Mesenchymal stem cell (in vitro differentiated cells and primary cell): Measurements from ENCODE around the gene SLC24A4.
A peak's percentile ranks its signal among the peaks of the same experiment; 100 is the strongest.

Experiments
- DNase-seq: peaks from one replicate; pipeline ENCODE4 v3.0.0-alpha.2; 2013
- H2AFZ ChIP-seq: one replicate; pipeline ENCODE4 v1.6.1; 2013; ENCODE audit warnings: low read depth, mild to moderate bottlenecking, control low read depth, inconsistent platforms, low read length, moderate library complexity
- H2AK5ac ChIP-seq: 2 replicates; pipeline ENCODE4 v1.6.1; 2013; ENCODE audit warnings: low read length, moderate library complexity, mild to moderate bottlenecking, inconsistent platforms; ENCODE audit not compliant: severe bottlenecking
- H2BK120ac ChIP-seq: one replicate; pipeline ENCODE4 v1.6.1; 2013; ENCODE audit warnings: low read depth, mild to moderate bottlenecking, inconsistent platforms, low read length, moderate library complexity
- H2BK12ac ChIP-seq, 2 experiments: one replicate each; pipeline ENCODE4 v1.6.1; 2013; ENCODE audit warnings: inconsistent platforms in 2 of 2, low read length in 2 of 2, mild to moderate bottlenecking in 2 of 2, moderate library complexity in 2 of 2, control low read depth in 1 of 2
- H2BK15ac ChIP-seq: one replicate; pipeline ENCODE4 v1.6.1; 2013; ENCODE audit warnings: mild to moderate bottlenecking, low read depth, inconsistent platforms; ENCODE audit not compliant: poor library complexity, severe bottlenecking
- H2BK5ac ChIP-seq: 2 replicates; pipeline ENCODE4 v1.6.1; 2013; ENCODE audit warnings: low read depth, mild to moderate bottlenecking, low read length, control low read depth, inconsistent platforms; ENCODE audit not compliant: poor library complexity, severe bottlenecking
- H3K14ac ChIP-seq, 2 experiments: one replicate each; pipeline ENCODE4 v1.6.1; 2013; ENCODE audit warnings: inconsistent platforms in 2 of 2, low read length in 2 of 2, control low read depth in 1 of 2, mild to moderate bottlenecking in 1 of 2, moderate library complexity in 1 of 2
- H3K18ac ChIP-seq, 2 experiments: one replicate each; pipeline ENCODE4 v1.6.1; 2013; ENCODE audit warnings: inconsistent platforms in 2 of 2, low read length in 2 of 2, control low read depth in 1 of 2, low read depth in 1 of 2, mild to moderate bottlenecking in 1 of 2
- H3K23ac ChIP-seq, 2 experiments: one replicate each; pipeline ENCODE4 v1.6.1; 2013; ENCODE audit warnings: inconsistent platforms in 2 of 2, low read length in 2 of 2, mild to moderate bottlenecking in 2 of 2, moderate library complexity in 2 of 2, control low read depth in 1 of 2
- H3K27ac ChIP-seq: 2 replicates; pipeline ENCODE4 v1.5.1; 2013; ENCODE audit warnings: mild to moderate bottlenecking, moderate library complexity, low read length, control low read depth, inconsistent platforms; ENCODE audit not compliant: poor library complexity, severe bottlenecking
- H3K27me3 ChIP-seq, 2 experiments: 2 replicates each; pipeline versions ENCODE4 v1.6.1 to v1.7.0; 2013; ENCODE audit warnings: low read length in 2 of 2, mild to moderate bottlenecking in 2 of 2, moderate library complexity in 2 of 2, control low read depth in 1 of 2, inconsistent platforms in 1 of 2; ENCODE audit not compliant: control insufficient read depth in 1 of 2, insufficient read depth in 1 of 2
- H3K36me3 ChIP-seq, 2 experiments: 2 replicates each; pipeline versions ENCODE4 v1.6.1 to v1.7.0; 2013; ENCODE audit warnings: low read length in 2 of 2, control low read depth in 1 of 2, inconsistent platforms in 1 of 2, low read depth in 1 of 2, mild to moderate bottlenecking in 1 of 2; ENCODE audit not compliant: insufficient read depth in 2 of 2, control insufficient read depth in 1 of 2
- H3K4ac ChIP-seq, 2 experiments: one replicate each; pipeline ENCODE4 v1.6.1; 2013; ENCODE audit warnings: inconsistent platforms in 2 of 2, low read length in 2 of 2, mild to moderate bottlenecking in 2 of 2, moderate library complexity in 2 of 2, control low read depth in 1 of 2, low read depth in 1 of 2
- H3K4me1 ChIP-seq: 2 replicates; pipeline ENCODE4 v1.6.1; 2013; ENCODE audit warnings: low read depth, low read length, control low read depth; ENCODE audit not compliant: control insufficient read depth, insufficient read depth
- H3K4me2 ChIP-seq: 2 replicates; pipeline ENCODE4 v1.6.1; 2013; ENCODE audit warnings: low read length, mild to moderate bottlenecking, inconsistent platforms; ENCODE audit not compliant: poor library complexity, severe bottlenecking
- H3K4me3 ChIP-seq, 2 experiments: 2 replicates each; pipeline versions ENCODE4 v1.5.1 to v1.7.0; 2013; ENCODE audit warnings: low read length in 2 of 2, mild to moderate bottlenecking in 2 of 2, control low read depth in 1 of 2, low read depth in 1 of 2; ENCODE audit not compliant: insufficient read depth in 1 of 2
- H3K79me1 ChIP-seq: replicated peaks from 2 replicates; pipeline ENCODE4 v1.6.1; 2013; ENCODE audit warnings: mild to moderate bottlenecking, control low read depth, low read length, inconsistent platforms; ENCODE audit not compliant: poor library complexity, severe bottlenecking
- H3K9ac ChIP-seq: 2 replicates; pipeline ENCODE4 v1.7.0; 2013; ENCODE audit warnings: mild to moderate bottlenecking, low read length, moderate library complexity
- H3K9me3 ChIP-seq: 2 replicates; pipeline ENCODE4 v1.7.0; 2013; ENCODE audit warnings: mild to moderate bottlenecking, low read length; ENCODE audit not compliant: control insufficient read depth
- H4K8ac ChIP-seq: one replicate; pipeline ENCODE4 v1.6.1; 2013; ENCODE audit warnings: inconsistent platforms, mild to moderate bottlenecking, low read length, moderate library complexity
- H4K91ac ChIP-seq: one replicate; pipeline ENCODE4 v1.6.1; 2013; ENCODE audit warnings: mild to moderate bottlenecking, low read length, inconsistent platforms
- WGBS: methylation state at CpG from one replicate; pipeline ENCODE4 v1.1.7; 2013; ENCODE audit warnings: mixed read lengths; 5-methylcytosine and 5-hydroxymethylcytosine counted together

SLC24A4 gene

DNA sequence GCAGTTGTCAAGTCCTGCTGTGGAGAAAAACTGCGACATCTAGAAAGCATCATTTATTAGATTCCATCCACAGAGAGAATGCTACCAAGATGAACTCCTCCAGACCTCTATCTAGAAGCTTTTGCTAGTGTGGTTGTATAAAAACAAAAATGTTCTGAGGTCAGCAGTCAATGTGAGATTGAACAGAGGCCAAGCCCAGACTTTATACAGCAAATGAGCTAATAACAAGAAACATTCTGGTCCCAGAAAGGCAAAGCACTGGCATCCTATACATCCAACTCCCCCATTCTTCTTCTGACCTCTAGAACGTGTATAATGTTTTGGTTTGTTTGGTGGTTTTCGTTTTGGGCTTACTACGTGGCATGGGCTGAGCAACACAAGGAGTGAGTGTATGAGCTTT, 163.9 kb downstream of the SLC24A4 start:
- Histone ChIP-seq H3K9me3 (no peaks in the 10 kb centered on the region), H3K23ac (no peak overlapping the region), H3K4me3 (no peak overlapping the region), H2BK12ac (no peak overlapping the region), H4K8ac (no peak overlapping the region), H2BK120ac (no peak overlapping the region), H2AFZ (no peak overlapping the region), H3K79me1 (no peaks in the 10 kb centered on the region), H2BK5ac (no peak overlapping the region), H3K18ac (no peak overlapping the region), H3K27me3 (peaks cover 0 to 28% of the 10 kb centered on the region in 2 experiments), H2BK15ac (no peak overlapping the region), H3K4ac (no peak overlapping the region), H3K27ac (no peak overlapping the region), H4K91ac (no peak overlapping the region), H3K4me2 (no peak overlapping the region), H3K36me3 (no peaks in the 10 kb centered on the region), H2AK5ac (no peak overlapping the region), H3K4me1 (peaks cover 3% of the 10 kb centered on the region), H3K14ac (no peak overlapping the region), H3K9ac (no peak overlapping the region)
- DNase-seq = peak; percentile 26
- 97% methylated on average over 3 of the region's 4 CpGs for WGBS

- Histone ChIP-seq H3K9ac (no peak overlapping the region), H3K79me1 (no peaks in the 10 kb centered on the region), H2BK5ac (no peak overlapping the region), H3K27me3 (peaks cover 0 to 27% of the 10 kb centered on the region in 2 experiments), H2BK12ac (no peak overlapping the region), H4K91ac (no peak overlapping the region), H4K8ac (no peak overlapping the region), H2BK120ac (no peak overlapping the region), H2AFZ (no peak overlapping the region), H3K27ac (no peak overlapping the region), H3K14ac (peak overlapping the region in 1 of 2 experiments; percentile 58), H3K9me3 (no peaks in the 10 kb centered on the region), H3K18ac (no peak overlapping the region), H3K36me3 (no peaks in the 10 kb centered on the region), H3K4me3 (no peak overlapping the region), H3K23ac (no peak overlapping the region), H3K4ac (no peak overlapping the region), H2AK5ac (no peak overlapping the region), H3K4me1 (peaks cover 2% of the 10 kb centered on the region), H3K4me2 (no peak overlapping the region), H2BK15ac (no peak overlapping the region)
- DNase-seq = no peak
- 73% methylated on average over 10 of the region's 10 CpGs for WGBS
These were observed 164.7 kb downstream of the SLC24A4 start for GRCh38 chr14:92487513-92488133.

DNA sequence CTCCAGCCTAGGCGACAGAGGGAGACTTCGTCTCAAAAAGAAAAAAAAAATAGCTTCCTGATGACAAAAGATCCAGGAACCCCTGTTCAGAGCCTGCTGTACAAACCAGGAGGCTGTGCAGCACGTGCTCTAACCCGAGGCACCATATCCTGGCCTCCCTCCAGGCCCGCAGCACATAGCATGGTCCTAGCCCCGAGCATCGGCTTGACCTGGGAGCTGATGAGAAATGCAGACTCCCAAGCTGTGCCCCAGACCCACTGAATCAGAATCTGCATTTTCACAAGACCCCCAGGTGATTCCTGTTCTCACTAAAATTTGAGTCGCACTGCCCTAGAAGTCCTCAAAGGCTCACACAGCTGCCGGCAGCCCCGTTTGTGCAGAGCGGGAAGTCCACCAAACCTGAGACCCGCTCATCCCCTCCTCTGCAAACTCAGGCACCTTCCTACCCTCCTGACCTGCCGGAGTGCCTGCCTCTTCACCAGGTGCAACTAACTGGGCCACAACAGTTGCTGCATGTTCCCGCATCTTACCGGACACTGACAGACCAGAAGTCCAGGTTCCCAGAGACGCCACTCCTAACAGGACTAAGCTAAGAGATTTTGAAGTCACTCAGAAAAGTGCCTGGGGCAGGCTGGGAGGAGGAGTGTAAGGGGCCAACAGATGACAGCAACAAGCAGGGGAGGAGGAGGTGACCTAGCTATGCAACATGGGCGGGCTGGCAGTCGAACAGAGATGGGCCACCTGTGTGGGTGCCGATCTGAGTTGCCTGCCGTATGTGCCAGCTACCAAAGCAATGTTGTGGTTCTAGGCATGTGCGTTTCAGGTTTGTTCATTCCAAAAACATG, 166.7 kb downstream of the SLC24A4 start:
- peaks cover 0 to 12% of the 10 kb centered on the region in 2 experiments for H3K27me3 ChIP-seq
- H2BK12ac ChIP-seq = peak overlapping the region; percentile 24 to 61
- H3K9ac ChIP-seq = no peak overlapping the region
- H3K4ac ChIP-seq = peak overlapping the region in 1 of 2 experiments; percentile 52
- H2AK5ac ChIP-seq = no peak overlapping the region
- no peak overlapping the region for H3K4me3 ChIP-seq
- no peak overlapping the region for H3K27ac ChIP-seq
- H3K23ac ChIP-seq = no peak overlapping the region
- H3K36me3 ChIP-seq = no peaks in the 10 kb centered on the region
- H4K8ac ChIP-seq = peak overlapping the region; percentile 39
- H3K18ac ChIP-seq = peak overlapping the region in 1 of 2 experiments; percentile 92
- peak overlapping the region; percentile 34 for H2AFZ ChIP-seq
- WGBS = 94% methylated on average over 21 of the region's 21 CpGs
- no peak overlapping the region for H2BK120ac ChIP-seq
- H3K4me1 ChIP-seq = peaks cover 2% of the 10 kb centered on the region
- H3K79me1 ChIP-seq = no peaks in the 10 kb centered on the region
- H3K9me3 ChIP-seq = no peaks in the 10 kb centered on the region
- H2BK5ac ChIP-seq = no peak overlapping the region
- peak overlapping the region in 1 of 2 experiments; percentile 75 for H3K14ac ChIP-seq
- H3K4me2 ChIP-seq = no peak overlapping the region
- no peak for DNase-seq
- H2BK15ac ChIP-seq = no peak overlapping the region
- peak overlapping the region; percentile 22 for H4K91ac ChIP-seq

DNA sequence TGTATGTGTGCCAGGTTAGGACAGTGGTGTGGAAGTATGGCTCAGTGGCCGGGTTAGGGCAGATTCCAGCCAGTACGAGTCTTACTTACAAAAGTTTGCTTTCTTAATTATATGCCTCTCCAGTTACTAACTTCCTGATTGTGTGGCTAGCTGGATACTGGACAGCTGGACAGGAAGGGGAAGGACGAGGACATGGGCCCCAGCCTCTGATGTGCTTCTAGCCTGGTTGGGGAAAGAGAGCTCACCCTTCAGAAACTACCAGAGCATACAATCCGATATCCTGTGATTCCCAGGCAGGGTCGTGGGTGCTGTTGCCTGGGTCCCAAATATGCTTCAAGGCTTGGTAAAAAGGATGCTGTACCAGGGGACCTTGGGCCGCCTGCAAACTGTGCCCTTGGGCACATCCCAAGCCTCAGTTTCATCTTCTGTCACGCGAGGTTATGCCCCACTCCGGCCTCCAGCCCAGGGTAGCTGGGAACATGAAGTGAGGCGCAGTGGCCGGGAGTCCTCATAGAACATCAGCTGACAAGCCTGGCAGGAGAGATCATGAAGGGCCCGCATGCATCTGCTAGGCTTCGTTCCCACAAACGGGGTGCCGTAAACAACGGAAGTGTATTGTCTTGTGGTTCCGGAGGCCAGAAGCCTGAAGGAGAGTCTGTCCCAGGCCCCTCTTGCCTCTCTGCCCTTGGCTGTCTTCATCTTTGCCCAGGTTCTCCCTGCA, 167.4 kb downstream of the SLC24A4 start:
- WGBS = 82% methylated on average over 15 of the region's 17 CpGs

More for the DNA sequence above, 167.4 kb downstream of the SLC24A4 start:
- Histone ChIP-seq H2BK5ac (no peak overlapping the region), H2BK15ac (peak overlapping the region; percentile 12), H3K4me2 (no peak overlapping the region), H4K8ac (peak overlapping the region; percentile 83), H2BK12ac (peak overlapping the region; percentile 24 to 61), H2AFZ (peak overlapping the region; percentile 34), H3K14ac (no peak overlapping the region), H3K36me3 (no peaks in the 10 kb centered on the region), H3K9ac (no peak overlapping the region), H3K23ac (no peak overlapping the region), H4K91ac (peak overlapping the region; percentile 22), H3K27me3 (peaks cover 0 to 9% of the 10 kb centered on the region in 2 experiments), H3K18ac (peak overlapping the region; percentile 63 to 92), H3K4ac (peak overlapping the region in 1 of 2 experiments; percentile 52), H3K79me1 (no peaks in the 10 kb centered on the region), H3K27ac (no peak overlapping the region), H3K4me1 (peaks cover 2% of the 10 kb centered on the region), H2BK120ac (no peak overlapping the region), H2AK5ac (no peak overlapping the region), H3K9me3 (no peaks in the 10 kb centered on the region), H3K4me3 (no peak overlapping the region)
- no peak for DNase-seq
